Measurements from ENCODE around the gene USP53.

USP53 gene

DNA sequence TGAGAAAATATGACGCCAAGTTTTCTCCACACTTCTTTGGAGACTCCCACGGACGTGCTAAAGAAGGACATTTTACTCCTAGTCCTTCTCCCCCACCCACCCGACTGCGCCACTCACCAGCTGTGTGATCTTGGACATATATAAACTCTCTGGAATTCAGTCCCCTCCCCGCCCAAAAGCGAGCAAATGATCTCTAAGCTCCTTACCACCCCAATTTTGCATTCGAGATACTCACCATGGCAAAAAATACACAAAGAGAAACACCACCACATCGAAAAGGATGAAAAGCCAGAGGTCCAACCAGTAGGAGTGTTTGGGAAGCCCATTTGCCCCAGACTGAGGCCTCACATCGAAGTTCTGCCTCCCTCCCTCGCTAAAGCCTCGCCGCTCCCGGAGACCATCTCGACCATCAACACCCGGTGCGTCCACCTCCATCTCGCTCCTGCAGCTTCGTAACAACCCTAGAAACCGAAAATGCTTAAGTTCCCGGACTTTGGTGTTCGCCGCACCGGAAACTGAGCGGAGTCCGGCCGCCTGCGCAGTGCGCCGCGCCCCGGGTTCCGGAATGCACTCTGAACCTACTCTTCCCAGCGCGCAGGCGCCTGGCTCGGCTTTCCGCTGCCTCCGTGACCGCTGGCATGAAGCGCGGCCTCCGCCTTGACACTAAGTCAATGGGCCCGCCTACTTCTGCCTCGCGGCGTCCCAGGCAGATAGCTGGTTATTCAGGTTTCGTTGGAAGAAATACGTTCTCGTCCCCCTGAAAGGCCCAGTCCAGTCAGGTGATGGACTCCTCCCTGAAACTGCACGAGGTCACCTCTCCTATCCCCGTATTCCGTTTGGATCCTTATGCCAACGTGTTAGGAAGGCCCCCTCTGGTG is 87.8 kb downstream of the USP53 start:
- peak overlapping the region; percentile 90 for H3K27ac ChIP-seq
- peak overlapping the region; percentile 65 to 87 for H3K4me3 ChIP-seq (ENCODE audit: low read depth in 1 of 2, low read length in 1 of 2)
- TF ChIP-seq, protein P1, sequence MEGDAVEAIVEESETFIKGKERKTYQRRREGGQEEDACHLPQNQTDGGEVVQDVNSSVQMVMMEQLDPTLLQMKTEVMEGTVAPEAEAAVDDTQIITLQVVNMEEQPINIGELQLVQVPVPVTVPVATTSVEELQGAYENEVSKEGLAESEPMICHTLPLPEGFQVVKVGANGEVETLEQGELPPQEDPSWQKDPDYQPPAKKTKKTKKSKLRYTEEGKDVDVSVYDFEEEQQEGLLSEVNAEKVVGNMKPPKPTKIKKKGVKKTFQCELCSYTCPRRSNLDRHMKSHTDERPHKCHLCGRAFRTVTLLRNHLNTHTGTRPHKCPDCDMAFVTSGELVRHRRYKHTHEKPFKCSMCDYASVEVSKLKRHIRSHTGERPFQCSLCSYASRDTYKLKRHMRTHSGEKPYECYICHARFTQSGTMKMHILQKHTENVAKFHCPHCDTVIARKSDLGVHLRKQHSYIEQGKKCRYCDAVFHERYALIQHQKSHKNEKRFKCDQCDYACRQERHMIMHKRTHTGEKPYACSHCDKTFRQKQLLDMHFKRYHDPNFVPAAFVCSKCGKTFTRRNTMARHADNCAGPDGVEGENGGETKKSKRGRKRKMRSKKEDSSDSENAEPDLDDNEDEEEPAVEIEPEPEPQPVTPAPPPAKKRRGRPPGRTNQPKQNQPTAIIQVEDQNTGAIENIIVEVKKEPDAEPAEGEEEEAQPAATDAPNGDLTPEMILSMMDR (IDR thresholded peaks at IDR 0.05), result peak; percentile 22
- peaks cover 15% of the 10 kb centered on the region for H3K36me3 ChIP-seq
- H3K4me1 ChIP-seq (ENCODE audit: control insufficient read depth in 1 of 2, insufficient read depth in 1 of 2, low read depth in 1 of 2, low read length in 1 of 2), result peaks cover 21 to 30% of the 10 kb centered on the region in 2 experiments
- H3K9me3 ChIP-seq, result no peaks in the 10 kb centered on the region
- H3K27me3 ChIP-seq, result no peaks in the 10 kb centered on the region

DNA sequence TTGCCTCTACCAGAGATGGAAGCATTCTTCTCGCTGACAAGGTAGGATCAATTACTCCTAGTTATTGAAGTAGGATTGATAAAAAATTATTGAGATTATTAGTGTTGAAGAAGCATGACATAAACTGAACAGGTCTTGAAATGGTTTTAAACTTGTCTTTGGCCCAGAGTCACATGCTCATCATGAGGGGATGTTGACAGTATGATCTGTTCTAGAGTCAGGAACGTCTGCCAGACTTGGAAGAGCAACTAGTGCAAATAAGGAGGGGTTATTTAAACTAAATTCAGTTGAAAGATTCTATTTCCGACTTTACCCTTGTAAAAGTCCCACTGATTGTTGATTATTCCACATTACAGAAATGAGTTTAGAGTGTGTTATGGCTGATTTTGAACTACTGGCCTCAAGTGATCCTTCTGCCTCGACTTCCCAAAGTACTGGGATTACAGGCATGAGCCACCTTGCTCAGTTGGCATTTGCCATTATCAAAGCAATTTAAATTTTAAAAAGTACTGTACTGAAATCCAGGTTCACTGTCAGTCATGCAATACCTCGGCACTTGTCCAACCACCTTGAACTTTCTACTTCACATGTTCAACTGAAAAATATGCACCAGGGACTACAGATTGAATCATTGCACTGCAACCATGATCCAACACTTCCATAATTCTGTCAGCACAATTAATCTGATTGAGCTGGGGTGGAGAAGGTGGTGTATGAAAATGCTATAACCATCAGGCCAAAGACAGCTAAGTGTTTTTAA is 89.7 kb downstream of the USP53 start:
- no peaks in the 10 kb centered on the region for H3K27me3 ChIP-seq
- no peaks in the 10 kb centered on the region for H3K9me3 ChIP-seq
- H3K4me1 ChIP-seq (ENCODE audit: control insufficient read depth in 1 of 2, insufficient read depth in 1 of 2, low read depth in 1 of 2, low read length in 1 of 2), result peaks cover 21 to 30% of the 10 kb centered on the region in 2 experiments
- H3K36me3 ChIP-seq, result peaks cover 6% of the 10 kb centered on the region
- H3K27ac ChIP-seq, result no peak overlapping the region
- no peak overlapping the region for H3K4me3 ChIP-seq (ENCODE audit: low read depth in 1 of 2, low read length in 1 of 2)
- TF ChIP-seq, protein P1 (IDR thresholded peaks at IDR 0.05), result no peak

DNA sequence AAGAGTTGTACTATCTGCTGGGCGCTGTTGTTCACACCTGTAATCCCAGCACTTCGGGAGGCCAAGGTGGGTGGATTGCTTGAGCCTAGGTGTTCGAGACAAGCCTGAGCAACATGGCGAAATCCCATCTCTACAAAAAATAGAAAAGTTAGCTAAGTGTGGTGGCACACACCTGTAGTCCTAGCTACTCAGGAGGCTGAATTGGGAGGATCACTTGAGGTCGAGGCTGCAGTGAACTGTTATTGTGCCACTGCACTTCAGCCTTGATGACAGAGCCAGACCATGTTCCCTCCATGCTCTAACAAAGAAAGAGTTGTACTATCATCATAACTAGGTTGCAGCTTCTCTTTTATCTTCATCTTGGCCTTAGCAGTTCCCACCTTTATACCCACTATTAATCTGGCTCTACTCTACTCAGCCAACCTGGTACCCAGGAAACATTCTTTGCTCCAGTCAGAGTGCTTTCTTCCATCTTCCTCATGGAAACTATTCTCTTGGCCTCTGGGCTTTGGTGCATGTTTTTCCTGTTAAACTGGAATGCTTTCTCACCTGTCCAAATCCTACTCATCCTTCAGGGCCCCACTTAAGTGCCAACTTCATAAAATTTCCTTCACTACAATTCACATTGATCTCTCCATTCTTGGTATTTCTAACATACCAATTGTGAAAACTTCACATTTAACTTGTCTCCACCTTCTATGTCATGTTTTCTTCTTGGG is 91.2 kb downstream of the USP53 start:
- H3K4me1 ChIP-seq (ENCODE audit: control insufficient read depth in 1 of 2, insufficient read depth in 1 of 2, low read depth in 1 of 2, low read length in 1 of 2), result peaks cover 17 to 20% of the 10 kb centered on the region in 2 experiments
- H3K9me3 ChIP-seq, result no peaks in the 10 kb centered on the region
- TF ChIP-seq, protein P1 (IDR thresholded peaks at IDR 0.05), result no peak
- no peaks in the 10 kb centered on the region for H3K27me3 ChIP-seq
- H3K36me3 ChIP-seq, result no peaks in the 10 kb centered on the region
- no peak overlapping the region for H3K4me3 ChIP-seq (ENCODE audit: low read depth in 1 of 2, low read length in 1 of 2)
- H3K27ac ChIP-seq, result no peak overlapping the region

DNA sequence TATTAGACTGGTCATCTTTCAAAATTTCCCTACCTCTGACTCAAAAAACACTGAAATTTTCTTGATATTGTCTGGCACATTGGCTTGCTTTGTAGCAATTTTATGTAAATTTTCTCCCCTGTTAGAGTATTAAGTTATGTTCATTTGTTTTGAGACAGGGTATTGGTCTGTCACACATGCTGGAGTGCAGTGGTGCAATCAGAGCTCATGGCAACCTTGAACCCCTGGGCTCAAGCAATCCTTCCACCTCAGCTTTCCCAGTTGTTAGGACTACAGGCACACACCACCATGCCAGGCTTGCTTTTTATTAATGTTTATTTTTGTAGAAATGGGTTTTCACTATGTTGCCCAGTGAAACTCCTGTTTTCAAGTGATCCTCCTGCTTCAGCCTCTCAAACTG is 91.9 kb downstream of the USP53 start:
- no peaks in the 10 kb centered on the region for H3K9me3 ChIP-seq
- H3K27ac ChIP-seq, result no peak overlapping the region
- no peak overlapping the region for H3K4me3 ChIP-seq (ENCODE audit: low read depth in 1 of 2, low read length in 1 of 2)
- TF ChIP-seq, protein P1 (IDR thresholded peaks at IDR 0.05), result no peak
- peaks cover 10 to 14% of the 10 kb centered on the region in 2 experiments for H3K4me1 ChIP-seq (ENCODE audit: control insufficient read depth in 1 of 2, insufficient read depth in 1 of 2, low read depth in 1 of 2, low read length in 1 of 2)
- no peaks in the 10 kb centered on the region for H3K36me3 ChIP-seq
- H3K27me3 ChIP-seq, result no peaks in the 10 kb centered on the region

DNA sequence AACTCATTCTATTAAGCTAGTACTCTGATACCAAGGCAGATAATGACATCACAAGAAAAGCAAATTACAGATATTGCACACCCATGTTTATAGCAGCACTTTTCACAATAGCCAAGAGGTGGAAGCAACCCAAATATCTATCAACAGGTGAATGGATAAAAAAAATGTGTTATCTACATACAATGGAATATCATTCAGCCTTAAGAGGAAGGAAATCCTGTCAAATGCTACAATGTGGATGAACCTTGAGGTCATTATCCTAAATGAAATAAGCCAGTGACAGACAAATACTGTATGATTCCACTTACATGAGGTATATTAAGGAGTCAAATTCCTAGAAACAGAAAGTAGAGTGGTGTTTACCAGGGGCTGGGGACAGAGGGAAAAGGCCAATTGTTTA is 95.1 kb downstream of the USP53 start:
- no peak overlapping the region for H3K27ac ChIP-seq
- H3K36me3 ChIP-seq, result no peaks in the 10 kb centered on the region
- no peaks in the 10 kb centered on the region for H3K4me1 ChIP-seq (ENCODE audit: control insufficient read depth in 1 of 2, insufficient read depth in 1 of 2, low read depth in 1 of 2, low read length in 1 of 2)
- no peaks in the 10 kb centered on the region for H3K9me3 ChIP-seq
- TF ChIP-seq, protein P1 (IDR thresholded peaks at IDR 0.05), result no peak
- H3K4me3 ChIP-seq (ENCODE audit: low read depth in 1 of 2, low read length in 1 of 2), result no peak overlapping the region
- no peaks in the 10 kb centered on the region for H3K27me3 ChIP-seq

Data from neutrophil (primary cell).